Measurements from ENCODE around the gene CNST.

DNA sequence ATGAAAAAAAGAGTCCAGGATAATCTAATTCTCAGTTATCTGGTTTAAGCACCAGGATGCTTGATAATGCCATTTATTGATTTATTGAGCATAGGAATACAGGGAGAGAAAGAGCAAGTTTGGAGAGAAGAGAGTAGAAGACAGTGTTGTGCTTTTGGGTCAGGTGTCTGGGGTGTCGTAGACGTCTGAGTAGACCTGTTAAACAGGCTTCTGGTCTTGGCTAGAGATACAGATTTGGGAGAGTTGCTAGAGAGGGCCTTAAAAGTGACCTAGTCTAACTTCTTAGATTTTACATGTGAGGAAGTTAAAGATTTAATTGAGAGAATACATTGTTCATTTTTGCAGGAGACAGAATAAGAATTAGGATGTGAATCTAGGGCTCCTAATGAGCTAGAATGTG lies 34.3 kb downstream of the CNST start:
- TF ChIP-seq POLR2A (IDR thresholded peaks at IDR 0.05) (no peak), POLR2AphosphoS5 (IDR thresholded peaks at IDR 0.05) (no peak)

All from gastroesophageal sphincter (tissue), 2 donors.